Activated T-cell treated with anti-CD3 and anti-CD28 coated beads for 48 hours (primary cell): ENCODE measurements around the gene BMP5.

Experiments
- DNase-seq: peaks from one replicate; pipeline ENCODE4 v3.0.0-alpha.2; 2020; ENCODE audit warnings: low read depth

BMP5 gene

DNA sequence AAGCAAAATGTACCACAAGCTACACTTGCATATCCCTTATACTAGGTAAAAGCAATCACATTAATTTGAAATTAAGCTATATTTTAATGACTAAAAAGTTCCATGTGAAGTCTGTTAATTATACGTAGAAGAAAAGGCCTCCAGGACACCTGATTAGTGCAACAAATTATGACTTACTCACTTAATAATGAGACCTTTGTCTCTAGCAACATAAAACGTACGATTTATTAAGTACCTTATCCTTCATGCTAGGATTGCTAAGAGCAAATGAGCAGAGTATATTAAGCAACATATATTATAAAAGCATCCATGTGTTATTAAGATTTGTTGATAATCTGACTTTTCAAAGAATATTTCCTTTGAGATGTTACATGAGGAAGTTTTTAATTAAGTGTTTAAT is 2.5 kb downstream of the BMP5 start:
- DNase-seq: no peak

DNA sequence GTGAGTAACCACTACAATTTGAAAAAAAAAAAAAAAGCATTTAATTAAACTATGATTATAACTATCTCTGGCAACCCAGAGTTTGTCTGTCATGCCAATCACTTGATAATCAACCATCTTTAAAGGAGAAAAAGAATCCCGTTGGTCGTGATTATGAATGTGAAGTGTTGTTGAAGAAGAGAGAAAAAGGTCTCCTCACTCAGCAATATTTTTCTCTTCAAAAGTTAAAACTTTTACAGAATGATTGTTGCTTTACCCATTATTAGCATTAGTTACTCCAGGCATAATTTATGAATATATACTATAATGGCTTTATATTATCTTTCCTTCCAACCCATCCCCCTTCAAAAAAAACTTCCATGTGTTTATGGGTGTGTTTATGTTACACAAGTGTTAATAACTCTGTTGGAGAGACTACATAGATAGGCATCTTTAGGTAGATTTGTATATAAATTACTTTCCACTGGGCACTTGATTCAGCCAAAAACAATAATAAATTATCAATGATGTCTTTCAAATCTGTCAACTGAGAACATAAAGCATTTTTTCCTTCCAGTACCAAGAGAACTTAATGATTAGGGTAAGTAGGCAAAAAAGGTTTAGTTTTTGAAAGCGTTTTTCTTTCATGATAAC is 5.1 kb downstream of the BMP5 start:
- DNase-seq: no peak

DNA sequence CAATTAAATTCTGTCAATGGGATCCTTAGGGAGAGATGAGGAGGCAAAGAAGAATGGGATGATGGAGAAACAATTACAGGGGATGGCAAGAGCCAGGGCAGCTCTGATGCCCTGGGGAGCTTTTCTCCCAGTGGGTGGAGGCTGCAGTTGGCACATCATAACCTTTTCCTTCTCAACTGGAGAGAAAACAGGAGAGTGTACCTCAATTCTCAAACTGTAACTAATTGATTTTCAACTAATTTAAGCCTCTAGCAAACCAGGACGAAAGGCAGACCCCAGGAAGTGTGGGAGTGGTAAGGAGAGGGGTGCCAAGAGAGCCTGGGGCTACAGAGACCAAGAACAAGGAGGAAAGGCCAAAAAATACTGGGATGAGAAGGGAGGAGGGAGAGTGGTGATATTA is 5.7 kb downstream of the BMP5 start:
- DNase-seq: no peak

DNA sequence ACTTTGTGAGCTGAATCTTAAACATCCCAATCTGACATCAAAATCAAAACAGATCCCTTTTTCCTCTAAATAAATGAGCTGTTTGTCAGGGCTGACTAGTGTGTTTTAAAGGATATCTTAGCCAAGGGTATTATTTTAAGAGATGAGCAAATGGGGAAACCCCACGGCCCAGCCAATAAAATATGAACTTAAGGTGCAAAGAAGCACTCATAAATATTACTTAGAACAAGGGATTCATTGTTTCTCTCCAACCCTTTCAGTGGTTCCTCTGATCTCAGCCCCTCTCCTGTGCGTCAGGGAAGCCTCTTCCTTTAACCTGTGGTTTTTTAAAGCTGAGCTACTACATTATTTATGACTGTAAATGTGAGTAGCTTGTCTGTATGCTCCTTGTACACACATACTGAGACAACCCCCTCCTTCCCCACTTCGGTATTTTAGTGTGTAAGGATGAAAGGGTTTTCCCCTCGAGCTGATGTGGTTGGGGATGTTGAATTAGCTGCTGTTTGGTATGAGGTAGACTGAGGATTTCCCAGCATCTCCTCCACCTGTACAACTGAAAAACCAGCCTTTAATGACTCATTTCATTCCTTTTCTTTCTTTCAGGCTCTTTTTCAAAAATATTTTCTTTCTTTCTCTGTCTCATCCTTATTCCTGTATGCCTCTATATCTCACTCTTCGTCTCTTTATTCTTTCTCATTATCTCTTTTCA is 6.5 kb downstream of the BMP5 start:
- DNase-seq: peak; percentile 1

DNA sequence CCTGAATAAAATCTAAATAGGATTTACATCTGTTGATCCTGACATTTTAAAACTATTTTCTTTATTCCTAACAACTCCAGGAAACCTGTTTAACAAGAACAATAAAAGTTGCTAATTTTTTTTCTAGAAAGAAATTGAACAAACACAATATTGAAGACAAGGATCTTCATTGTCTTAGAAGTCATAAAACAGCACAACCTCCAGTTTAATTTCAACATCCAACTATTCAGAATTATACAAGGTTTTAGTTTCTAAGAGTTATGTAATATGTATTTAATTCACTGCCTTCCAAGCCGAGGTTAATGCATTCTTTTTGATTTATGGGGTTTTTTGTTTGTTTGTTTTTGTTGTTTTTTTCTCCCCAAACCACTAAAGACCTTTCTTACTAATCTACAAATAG is 7.2 kb downstream of the BMP5 start:
- no peak for DNase-seq

DNA sequence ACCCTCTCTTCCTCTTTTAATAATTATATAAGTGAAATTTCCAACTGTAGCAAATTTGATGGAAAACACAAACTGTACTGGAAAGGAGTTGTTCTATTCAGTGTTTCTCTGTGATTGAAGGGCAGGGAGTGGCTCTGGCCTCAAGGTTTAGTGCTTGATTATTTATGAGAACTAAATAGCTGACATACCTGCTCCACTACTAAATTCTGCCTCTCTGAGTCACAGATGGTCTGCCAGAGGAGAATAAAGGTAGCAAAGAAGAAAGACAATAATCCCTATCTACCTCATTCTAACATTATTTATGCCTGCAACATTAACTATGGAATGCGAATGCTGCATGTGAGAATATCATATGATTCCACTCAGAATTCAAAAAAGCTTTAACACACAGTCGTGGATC is 9.3 kb downstream of the BMP5 start:
- no peak for DNase-seq

DNA sequence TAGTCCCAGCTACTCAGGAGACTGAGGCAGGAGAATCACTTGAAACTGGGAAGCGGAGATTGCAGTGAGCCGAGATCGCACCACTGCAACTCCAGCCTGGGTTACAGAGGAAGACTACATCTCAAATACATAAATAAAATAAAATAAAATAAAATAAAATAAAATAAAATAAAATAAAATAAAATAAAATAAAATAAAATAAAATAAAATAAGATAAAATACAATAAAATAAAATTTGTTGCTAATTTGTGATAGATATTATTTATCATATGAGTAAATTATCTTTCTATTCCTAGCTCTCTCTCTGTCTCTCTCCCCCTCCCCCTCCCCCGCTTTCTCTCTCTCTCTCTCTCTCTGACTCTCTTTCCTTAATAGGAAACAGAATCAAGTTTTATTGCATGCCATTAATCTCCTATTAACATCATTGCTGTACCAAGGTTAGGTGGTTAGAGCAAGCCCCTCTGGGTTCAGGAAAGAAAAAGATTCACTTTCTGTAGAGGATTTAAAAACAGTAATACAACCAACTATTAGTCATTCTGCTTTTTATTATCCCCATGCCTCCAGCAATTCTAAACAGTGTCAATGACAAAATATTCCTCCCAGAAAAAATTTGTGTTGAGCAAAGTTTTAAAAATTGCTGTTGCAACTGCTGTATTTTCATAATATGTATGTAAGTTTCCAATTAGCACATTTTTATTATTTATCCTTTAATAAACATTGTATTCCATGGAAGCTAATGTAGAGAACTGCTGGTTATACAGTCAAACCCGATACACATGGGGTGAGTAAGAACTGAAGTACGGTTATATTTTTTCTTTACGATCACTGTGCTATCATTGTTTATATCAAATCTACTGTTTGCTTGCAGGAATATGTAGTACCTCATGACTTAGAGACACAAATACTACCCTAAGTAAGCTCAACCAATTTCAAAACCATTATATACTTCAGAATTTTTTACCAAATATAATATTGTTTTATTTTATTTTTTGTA is 22.1 kb downstream of the BMP5 start:
- no peak for DNase-seq

DNA sequence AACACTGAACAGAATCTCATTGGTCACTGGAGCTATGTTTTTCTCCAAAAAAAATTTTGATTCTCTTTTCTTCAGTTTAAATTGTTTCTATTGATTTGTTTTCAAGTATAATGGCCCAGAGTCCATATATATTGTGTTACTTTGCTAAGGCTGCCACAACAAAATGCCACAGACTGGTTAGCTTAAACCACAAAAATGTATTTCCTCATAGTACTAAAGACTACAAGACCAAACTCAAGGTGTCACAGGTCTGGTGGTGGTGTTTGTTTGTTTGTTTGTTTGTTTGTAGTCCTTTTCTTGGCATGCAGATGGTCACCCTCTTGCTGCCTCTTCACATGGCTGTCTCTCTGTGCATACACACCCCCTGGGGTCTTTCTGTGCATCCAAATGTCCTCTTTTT is 34.0 kb downstream of the BMP5 start:
- DNase-seq: no peak

DNA sequence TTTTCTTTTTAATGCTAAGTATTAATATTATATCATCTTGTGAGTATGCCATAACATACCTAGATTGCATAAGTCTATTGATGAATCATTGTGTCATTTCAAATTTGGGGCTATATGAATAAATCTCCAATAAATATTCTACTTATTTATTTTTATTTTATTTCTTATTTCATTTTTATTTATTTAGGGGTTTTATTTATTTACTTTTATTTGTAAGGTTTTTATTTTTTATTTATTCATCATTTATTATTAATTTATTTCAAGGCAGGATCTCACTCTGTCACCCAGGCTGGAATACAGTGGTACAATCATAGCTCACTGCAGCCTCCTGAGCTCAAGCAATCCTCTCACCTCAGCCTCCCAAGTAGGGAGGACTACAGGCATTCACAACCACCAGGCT is 36.3 kb downstream of the BMP5 start:
- DNase-seq: no peak

DNA sequence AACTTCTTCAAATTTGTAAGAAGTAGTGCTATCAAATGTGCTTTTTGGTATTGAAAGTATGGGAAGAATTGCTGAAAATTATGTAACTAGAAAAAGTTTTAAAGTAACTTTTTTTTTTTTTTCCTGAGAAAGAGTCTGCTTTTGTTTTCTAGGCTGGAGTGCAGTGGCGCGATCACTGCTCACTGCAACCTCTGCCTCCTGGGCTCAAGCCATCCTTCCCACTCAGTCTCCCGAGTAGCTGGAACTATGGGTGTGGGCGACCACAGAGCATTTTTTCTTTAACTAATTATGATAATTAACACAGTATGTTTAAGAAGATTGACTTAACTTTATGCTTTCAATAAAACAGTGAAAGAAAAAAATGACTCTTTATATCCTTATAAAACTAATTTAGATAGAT is 38.4 kb downstream of the BMP5 start:
- no peak for DNase-seq

DNA sequence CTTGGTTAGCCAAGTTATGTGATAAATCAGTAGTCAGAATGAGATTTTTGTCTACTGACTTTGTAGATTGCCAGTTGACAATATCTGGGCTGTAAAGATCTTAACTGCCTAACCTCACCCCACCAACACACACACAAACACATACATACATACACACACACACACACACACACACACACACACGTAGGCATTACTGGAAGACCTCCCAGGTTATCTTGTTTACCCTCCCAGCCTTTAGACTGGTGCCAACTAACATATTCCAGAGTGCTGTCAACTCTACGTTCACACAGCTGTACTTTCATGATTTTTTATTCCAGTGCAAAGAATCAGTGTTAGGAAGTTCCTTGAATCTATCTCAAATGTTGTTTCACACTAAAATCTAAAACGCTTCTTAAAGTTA is 38.9 kb downstream of the BMP5 start:
- DNase-seq: no peak

DNA sequence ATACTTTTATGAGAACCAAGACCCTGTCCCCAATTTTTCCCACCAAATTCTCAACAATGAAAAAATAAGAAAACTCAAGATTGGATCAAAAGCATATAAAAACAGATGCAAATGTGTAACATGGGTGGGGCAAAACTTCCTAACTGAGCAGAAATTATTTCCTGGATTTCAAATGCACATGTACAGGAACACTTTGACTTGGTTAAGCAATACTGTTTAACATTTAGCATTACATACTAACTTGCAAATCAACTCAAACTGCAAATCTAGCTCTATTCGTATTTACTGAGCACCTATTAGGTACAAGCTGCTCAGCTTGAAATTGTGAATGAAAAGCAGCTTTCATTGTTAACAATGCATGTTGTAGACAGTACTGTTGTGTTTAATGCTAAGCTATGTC is 40.2 kb downstream of the BMP5 start:
- no peak for DNase-seq

DNA sequence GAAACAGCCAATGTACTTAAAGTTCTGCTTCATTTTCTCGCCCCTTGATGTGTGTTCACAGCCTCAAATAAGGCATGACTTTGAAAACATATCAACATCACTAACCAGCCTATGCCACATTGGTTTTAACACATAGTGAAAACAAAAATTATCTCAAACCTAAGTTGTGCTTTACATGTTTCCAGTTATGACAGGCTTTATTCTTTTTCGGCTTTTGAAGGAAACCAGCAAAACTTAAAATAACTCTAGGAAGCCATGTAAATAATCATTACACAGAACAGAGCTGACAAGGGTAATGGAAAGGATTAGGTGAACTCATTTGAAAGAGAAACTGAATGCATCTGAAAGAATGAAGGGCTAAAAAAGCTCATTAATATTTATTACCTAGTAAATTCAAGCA is 42.1 kb downstream of the BMP5 start:
- DNase-seq: no peak

DNA sequence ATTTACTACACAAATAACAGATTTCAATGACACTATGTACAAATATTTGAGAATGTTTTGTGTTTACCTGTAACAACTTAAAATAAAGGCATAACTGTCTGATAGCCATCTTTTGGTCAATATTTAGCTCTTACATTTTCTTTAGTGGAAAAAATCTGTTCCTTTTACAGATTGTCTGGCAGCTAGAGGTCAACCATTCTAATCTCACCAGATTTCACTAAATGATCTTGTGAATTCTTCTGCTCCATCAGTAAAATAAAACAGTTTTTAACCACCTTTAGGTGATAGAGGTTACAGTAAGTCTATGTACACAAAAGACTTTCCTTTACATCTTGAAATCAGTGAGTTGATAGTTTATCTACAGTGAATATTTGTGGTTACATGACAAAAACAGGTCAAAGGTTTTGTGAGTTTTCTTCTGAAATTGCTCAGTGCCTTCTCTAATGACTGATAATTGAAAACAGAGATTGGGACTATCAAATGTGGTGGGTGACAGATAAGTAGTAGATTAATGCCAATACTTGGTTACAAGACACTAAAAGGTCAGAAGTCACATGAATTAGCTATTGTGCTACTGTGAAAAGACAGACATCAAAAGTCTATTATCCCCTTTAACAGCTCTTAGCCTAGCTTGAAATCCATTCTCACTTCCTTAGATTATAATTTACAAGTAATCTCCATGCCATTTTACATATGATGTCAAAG is 47.4 kb downstream of the BMP5 start:
- no peak for DNase-seq

DNA sequence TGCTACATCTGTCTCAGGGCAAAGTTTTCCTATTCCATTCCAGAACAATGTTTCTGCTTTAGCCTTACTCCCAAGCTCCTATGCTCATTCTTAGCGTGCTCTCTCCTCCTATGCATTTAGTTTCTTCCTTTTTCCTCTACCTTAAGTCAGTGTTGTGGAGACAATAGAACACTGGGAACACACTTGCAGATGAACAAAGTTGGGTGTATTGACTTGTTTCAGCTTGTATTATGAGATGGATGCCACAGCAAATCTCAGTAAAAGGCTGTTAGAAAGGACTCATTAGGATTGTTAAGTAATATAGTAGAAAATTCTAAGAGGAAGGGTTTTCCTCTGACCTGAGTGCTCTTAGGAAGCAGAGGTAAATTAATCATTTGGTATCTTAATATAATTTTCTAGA is 48.4 kb downstream of the BMP5 start:
- DNase-seq: no peak

DNA sequence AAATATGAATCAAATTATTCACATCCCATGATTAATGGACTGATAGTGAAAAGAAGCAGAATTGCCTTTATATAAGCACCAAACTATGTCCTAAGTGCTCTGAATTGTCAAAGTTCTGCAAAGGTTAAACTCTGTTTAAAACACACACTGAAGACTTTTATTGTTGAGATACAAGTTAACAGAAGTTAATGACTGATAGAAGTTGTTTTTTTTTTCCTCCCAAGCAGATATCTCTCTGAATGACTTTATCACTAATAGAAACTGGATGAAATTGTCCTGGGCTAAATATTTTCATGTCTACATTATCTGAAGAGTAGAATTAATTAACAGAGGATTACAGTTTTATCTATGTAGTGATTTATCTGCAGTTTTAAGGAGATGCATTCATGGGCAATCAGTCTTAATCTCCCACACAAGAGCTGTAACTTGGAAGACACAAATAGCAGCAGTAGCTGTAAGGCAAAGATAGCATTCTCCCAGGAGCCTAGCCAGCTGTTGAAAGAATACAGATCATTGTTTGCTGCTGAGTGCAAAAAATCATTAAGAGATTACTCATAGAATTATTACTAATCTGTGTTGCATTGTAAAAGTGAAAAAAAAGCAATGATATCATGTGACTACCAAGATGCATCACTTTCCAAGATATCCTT is 49.9 kb downstream of the BMP5 start:
- DNase-seq: no peak

DNA sequence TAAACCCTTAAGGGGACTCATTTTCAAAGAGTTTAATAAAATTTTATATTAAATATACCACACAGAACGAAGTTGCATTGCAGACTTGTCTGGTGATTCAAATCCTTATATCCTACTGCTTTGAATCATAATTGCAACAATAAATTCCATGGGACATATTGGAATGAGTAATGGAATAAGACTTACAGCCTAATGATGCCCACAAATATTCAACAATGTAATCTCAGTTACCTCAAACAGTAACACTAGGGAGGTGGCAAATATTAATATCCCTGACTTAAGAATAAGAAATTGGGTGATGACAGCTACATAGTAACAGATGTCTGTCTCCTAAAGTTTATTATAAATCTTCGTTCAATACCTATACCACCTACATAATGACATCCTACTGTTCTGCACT is 52.6 kb downstream of the BMP5 start:
- no peak for DNase-seq

DNA sequence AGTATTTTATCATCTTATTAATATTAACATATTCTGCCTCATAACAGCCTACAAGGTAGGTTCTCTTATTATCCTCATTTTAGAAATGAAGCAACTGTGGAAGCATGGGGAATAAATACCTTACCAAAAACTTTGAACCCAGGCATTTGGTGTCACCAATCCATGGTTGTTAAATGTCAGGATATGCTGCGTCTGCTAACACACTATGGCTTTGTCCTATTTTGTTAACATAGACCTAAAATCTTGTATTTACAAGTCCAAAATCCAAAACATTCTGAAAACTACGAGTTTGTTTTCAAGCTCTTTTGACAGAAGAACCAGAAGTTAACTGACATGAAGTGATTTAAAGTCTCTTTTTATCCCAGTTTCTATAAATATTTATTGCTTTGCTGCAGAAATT is 53.4 kb downstream of the BMP5 start:
- DNase-seq: no peak

DNA sequence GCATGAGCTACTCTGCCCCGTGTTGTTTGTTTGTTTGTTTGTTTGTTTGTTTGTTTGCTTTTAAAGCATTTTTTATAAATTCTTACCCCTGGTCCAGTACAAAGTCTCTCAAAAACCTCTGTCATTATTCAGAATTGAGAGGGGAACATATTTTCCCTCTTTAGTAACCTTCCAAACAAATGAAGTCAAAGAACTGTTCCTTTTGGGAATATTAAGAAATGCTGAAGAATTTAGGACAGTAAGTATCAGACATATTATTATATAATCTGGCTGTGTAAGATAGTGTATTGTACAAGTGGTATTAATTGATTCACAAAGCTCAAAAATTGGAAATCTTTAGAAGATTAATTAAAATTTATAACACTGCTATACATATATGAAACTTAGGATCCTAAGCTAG is 54.7 kb downstream of the BMP5 start:
- no peak for DNase-seq

DNA sequence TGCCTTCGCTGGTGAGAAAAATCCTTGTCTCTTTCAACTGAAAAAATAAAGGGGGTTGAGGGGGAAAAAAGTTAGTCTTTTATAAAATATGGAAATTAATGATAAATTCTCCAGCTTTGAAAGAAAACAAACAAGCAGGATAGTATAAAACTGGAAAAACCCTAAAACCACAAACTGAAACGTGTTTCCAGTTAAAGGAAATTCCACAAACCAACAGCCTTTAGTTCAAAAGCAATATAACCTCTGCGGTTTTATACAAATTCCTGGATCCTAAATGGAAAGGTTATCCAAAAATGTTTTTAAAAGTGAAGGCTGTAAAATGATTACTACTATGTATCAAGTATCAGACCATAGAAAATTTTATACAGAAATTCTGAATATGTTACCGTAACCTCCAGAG is 55.6 kb downstream of the BMP5 start:
- DNase-seq: no peak

DNA sequence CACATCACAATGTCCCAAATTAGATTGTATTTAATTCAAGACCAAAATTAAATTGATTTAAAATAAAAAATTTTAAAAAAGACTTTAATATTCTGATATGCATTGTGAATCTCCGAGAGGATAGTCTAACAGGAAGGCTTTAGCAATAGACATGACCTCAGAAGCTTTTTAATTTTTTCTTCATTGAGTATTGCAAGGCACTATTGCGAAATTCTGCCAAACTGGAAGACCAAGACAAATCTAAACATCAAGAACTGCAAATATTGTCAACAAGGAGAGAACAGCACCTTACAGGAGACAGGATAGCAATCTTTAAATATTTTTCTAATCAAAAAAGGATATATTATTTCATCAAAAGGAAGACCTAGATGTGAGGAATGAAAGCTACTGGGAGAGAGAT is 56.9 kb downstream of the BMP5 start:
- no peak for DNase-seq

DNA sequence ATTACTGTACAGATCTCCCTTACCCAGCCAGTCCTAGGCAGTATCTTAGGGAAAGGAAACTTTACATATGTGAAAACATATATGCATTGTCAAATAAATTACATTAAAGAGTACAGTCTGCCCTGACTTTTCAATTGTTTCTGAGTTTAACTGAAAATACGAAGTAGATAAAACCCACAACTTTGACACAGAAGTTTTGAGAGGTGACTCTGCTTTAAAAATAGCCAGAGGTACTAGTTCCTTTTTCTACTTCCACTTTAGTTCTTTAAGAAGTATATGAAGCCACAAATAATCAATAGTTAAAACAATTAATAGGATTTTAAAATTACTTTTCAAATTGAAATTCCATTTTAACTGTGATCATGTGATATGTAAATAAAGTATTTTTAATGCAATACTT is 62.9 kb downstream of the BMP5 start:
- no peak for DNase-seq
